BE2C (cell line): ENCODE measurements around the gene SLFN12L.

Source experiments
- DNase-seq: peaks from one replicate; pipeline ENCODE4 v3.0.0-alpha.2; 2020
- H3K27me3 ChIP-seq: fragments of 250-450 bp; sonication (Bioruptor Pico); 2 replicates; pipeline ENCODE4 v1.5.1; 2020; ENCODE audit warnings: mild to moderate bottlenecking
- H3K36me3 ChIP-seq: fragments of 250-450 bp; sonication (Bioruptor Pico); 2 replicates; pipeline ENCODE4 v1.5.1; 2020; ENCODE audit warnings: mild to moderate bottlenecking
- H3K4me1 ChIP-seq: fragments of 250-450 bp; sonication (Bioruptor Pico); 2 replicates; pipeline ENCODE4 v1.5.1; 2020
- H3K4me3 ChIP-seq: 2 replicates; pipeline ENCODE4 v1.5.1; 2011; ENCODE audit warnings: low read depth, low read length
- H3K9me3 ChIP-seq: fragments of 250-450 bp; sonication (Bioruptor Pico); 2 replicates; pipeline ENCODE4 v1.5.1; 2020
- CTCF ChIP-seq: IDR thresholded peaks from 2 replicates; pipeline ENCODE4 v1.5.1; 2012; ENCODE audit warnings: mild to moderate bottlenecking, low read depth, low read length

The SLFN12L gene

GRCh38 chr17:35548208-35548810 lies 10.8 kb upstream of the SLFN12L start:
- TF ChIP-seq CTCF: no peak
- H3K4me3 ChIP-seq: no peak overlapping the region
- no peaks in the 10 kb centered on the region for H3K4me1 ChIP-seq
- H3K27me3 ChIP-seq: peaks cover 77% of the 10 kb centered on the region
- no peaks in the 10 kb centered on the region for H3K9me3 ChIP-seq
- no peak for DNase-seq
- H3K36me3 ChIP-seq: no peaks in the 10 kb centered on the region

GRCh38 chr17:35546487-35546886 lies 9.0 kb upstream of the SLFN12L start:
- H3K9me3 ChIP-seq: no peaks in the 10 kb centered on the region
- peaks cover 81% of the 10 kb centered on the region for H3K27me3 ChIP-seq
- DNase-seq: no peak
- H3K4me3 ChIP-seq: no peak overlapping the region
- no peak for TF ChIP-seq CTCF
- H3K36me3 ChIP-seq: no peaks in the 10 kb centered on the region
- no peaks in the 10 kb centered on the region for H3K4me1 ChIP-seq

GRCh38 chr17:35545150-35545549 lies 7.7 kb upstream of the SLFN12L start:
- Histone ChIP-seq H3K9me3 (no peaks in the 10 kb centered on the region), H3K36me3 (no peaks in the 10 kb centered on the region), H3K4me3 (no peak overlapping the region), H3K27me3 (peaks cover 76% of the 10 kb centered on the region), H3K4me1 (no peaks in the 10 kb centered on the region)
- DNase-seq: no peak
- TF ChIP-seq CTCF: no peak

GRCh38 chr17:35543856-35544255 lies 6.4 kb upstream of the SLFN12L start:
- Histone ChIP-seq H3K4me3 (no peak overlapping the region), H3K27me3 (peaks cover 73% of the 10 kb centered on the region), H3K9me3 (no peaks in the 10 kb centered on the region), H3K36me3 (no peaks in the 10 kb centered on the region), H3K4me1 (no peaks in the 10 kb centered on the region)
- DNase-seq: no peak
- TF ChIP-seq CTCF: no peak

GRCh38 chr17:35542990-35543389 lies 5.5 kb upstream of the SLFN12L start:
- no peak for DNase-seq
- H3K27me3 ChIP-seq: peaks cover 69% of the 10 kb centered on the region

More at GRCh38 chr17:35542990-35543389, 5.5 kb upstream of the SLFN12L start:
- H3K36me3 ChIP-seq: no peaks in the 10 kb centered on the region
- no peak overlapping the region for H3K4me3 ChIP-seq
- TF ChIP-seq CTCF: no peak
- no peaks in the 10 kb centered on the region for H3K9me3 ChIP-seq
- H3K4me1 ChIP-seq: no peaks in the 10 kb centered on the region
